Stimulated activated CD8-positive, alpha-beta memory T cell treated with anti-CD3 and anti-CD28 coated beads, Interleukin-4, amount 100 ng/mL, for 48 hours (primary cell): ENCODE results near the gene IGFALS.
A peak's percentile ranks its signal among the peaks of the same experiment; 100 is the strongest.
"Not testable (repeated sequence)": the region's sequence is repeated elsewhere in the genome, so short reads cannot be mapped to it uniquely, and the experiment has no call there.

Experiments
- DNase-seq: peaks from one replicate; pipeline ENCODE4 v3.0.0-alpha.2; 2020

IGFALS gene

DNA sequence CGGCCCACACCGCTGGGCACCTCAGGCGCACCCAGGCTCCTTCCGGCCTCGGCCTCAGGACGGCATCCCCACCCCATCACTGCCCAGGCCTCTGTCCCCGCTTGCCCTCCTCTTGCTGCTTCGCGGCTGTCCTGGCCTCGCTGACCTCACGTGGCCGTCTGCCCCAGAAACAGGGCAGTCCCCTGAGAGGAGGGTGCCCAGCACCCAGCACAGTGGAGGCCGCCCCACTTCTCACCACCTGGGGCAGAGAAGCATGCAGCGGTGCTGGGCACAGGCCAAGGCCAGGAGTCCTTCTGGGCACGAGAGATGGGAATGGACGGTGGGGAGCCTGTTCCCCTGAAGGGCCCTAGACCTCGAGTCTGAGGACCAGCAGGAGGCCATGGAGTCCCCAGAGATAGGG, 24.2 kb upstream of the IGFALS start:
- no peak for DNase-seq

DNA sequence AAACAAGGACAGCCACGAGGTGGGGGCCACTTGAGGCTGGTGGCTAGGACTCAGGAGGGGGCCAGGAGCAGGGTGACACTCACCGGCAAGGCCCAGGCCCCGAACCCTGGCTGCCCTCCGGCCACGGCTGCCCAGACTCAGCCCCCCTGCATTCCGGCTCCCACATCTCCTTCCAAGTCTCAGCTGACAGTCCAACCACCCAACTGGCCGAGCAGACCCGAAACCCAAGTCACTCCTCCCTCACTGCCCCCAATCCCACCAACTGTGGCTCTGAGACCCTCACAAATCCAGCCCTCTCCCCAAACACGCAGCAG, 23.7 kb upstream of the IGFALS start:
- no peak for DNase-seq

DNA sequence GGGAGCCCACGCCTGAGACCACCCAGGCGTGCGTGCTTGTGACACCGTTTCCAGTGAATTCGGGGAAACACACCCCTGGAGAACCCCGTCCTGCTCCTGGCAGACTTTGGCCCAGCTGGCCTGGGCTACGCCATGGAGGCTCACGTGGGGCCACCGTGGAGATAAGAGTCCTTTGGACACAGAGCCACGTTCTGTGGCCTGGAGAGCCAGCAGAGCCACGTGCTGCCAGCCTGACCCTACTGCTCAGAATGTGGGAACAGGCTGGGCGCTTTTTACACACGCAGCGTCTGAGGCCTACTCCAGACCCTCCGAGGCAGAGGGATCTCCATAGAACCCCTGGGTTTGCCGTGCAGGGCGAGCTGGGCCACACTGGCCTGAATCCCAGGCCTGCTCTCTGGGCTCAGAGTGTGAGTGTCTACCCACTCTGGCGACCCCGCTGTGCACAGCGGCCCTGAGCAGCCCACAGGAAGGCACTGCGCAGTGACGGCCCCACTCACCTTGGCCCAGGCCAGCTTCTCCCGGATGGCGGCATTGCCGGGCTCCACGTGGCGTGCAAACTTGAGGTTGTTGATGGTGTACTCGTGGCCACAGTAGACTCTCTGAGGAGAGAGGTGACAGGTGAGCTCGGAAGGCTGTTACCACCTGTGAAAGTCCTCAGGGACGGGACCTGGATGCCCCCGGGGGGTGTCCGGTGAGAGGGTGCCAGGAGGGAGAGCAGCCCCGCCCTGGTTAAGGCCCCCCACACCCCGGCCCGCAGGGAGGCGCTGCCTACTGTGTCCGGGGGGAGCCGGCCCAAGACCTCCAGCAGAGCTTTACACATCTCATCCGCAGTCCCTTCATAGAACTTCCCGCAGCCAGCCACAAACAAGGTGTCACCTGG, 23.1 kb upstream of the IGFALS start:
- DNase-seq, result no peak

DNA sequence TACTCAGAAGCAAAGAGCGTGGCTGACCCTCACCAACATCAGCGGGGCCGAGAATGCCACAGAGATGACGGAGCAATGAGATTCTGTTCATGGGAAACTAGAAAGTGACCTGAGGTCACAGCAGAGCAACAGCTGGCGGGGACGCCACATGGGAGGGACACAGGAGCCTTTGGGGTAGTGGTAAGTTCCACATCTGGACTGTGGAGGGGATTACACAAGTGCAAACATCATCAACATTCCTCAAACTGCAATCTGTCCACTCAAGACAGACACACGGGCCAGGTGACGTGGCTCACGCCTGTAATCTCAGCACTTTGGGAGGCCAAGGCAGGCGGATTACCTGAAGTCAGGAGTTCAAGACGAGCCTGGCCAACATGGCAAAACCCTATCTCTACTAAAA, 22.0 kb upstream of the IGFALS start:
- no peak for DNase-seq

DNA sequence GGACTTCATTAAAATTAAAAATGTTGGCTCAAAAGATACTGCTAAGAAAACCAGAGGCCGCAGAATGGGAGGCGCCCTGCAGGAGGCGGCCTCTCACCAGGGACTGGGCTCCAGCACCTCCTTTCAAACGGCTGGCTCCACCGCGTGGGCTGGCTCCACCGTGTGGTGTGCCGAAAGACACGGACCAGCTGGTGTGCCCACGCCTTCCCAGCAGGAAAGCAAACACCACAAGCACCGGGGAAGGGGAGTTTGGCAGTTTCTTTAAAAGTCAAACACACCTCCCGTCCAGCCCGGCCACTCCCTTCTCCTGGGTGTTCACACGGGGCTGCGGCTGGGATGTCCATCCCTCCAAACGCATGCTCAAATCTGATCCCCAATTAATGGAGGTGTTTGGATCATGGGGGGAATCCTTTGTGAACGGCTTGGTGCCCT, 19.2 kb upstream of the IGFALS start:
- peak; percentile 72 for DNase-seq

DNA sequence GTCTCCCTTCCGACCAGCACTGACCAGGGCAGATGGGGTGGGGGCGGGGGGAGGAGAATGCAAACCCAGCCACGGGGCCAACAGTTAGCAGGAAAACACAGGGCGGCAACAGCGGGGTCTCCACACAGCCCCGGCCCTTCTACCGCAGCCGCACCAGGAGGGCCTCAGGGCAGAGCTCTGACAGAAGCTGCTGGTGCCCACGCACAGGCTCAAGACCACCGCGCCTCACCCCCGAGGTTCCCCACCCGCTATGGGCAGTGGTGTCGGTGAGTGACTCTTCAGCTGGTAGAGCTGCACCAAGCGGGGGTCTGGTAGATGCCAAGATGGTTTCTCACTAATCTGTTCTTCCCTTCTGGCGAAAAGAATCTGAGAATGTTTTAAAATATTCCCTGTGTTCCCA, 17.0 kb upstream of the IGFALS start:
- DNase-seq, result no peak

DNA sequence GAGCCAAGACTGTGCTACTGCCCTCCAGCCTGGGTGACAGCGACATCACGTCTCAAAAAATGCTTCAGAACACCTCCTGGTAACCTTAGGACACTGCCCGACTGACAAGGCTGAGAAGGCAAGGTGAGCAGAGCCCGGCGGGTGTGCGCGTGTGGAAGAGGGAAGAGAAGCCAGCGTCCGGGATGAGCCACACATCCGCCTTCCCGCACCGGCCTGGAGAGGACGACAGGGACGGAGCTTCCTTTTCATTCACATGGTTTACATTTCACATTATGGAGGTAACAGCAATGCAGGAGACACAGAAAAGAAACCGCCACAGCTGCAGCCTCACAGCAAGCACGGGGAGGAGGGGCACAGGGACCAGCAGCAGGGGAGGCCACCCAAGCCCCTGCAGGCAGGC, 16.6 kb upstream of the IGFALS start:
- no peak for DNase-seq

DNA sequence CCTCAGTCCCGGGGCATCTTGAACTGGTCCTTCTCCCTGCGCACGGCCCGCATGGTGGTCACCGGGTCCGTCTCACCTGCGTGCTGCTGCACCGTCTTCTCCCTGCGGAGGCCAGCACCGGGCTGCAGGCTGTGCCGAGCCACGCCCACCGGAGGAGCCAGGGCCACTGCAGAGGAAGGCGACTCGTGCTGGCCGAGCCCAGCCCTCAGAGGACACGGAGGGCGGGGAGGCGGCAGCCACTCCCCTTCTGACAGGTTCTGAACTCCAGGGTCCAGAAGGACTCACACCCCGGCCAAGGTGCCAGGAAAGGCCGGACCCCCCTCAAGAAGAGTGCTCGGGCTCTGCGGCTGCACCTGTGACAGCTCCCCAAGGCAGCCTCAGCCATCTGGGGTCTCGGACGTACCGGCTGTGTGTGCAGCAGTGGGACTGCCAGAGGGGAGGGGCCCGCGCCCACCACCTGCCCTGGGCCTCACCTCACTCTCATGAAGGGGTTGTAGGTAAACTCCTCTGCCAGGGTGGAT, 15.8 kb upstream of the IGFALS start:
- DNase-seq, result no peak

DNA sequence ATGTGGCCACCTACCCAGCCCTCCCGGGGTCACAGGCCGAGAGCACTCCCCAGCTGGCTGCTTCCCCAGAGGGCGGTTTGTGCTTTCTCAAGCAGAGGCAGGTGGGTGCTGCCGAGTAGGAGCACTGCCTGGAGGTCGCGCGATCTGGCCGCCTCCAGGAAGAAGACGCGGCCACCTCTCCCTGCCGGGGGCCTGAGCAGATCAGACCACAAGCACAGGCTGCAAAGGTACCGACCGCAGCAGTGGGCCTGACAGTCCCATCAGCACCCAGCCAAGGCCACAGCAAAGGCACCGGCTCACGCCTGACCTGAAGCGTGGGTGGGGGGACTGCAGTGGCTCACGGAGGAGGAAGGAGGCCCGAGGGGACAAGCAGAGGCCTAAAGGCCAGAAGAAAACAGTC, 15.2 kb upstream of the IGFALS start:
- no peak for DNase-seq

DNA sequence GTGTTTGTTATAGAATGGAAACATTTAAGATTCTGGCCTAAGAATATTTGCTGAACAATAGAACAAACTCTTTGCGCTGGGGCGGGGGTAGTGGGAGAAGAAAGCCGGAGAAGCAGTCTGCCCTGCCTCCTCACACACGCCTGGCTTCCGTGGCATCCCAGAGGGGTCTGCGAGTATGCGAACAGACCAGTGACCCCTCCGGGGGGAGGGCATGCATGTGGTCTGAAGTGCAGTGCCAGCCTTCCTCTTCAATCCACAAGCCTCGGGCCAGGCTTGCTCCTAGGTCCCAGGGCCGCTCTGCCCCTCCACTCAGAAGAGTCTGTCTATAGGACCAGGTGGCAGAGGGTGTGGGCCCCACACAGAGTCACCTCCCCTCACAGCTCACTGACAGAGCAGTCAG, 14.1 kb upstream of the IGFALS start:
- DNase-seq, result no peak

DNA sequence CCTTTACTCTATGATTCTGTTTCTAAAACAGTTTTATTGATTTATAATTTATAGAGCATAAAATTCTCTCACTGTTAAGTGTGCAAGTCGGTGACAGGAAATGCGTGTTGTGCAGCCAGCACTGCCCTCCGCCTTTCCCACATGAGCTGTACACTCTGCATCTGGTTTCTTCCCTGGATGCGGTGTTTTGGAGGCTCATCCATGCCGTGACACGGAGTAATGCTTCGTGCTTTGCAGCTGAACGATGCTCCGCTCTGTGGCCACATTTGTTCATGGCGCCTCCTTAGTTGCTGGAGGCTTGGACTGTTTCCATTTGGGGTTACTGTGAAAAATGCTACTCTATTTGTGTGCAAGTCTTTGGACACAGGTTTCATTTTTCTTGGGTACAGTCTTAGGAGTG, 7.2 kb upstream of the IGFALS start:
- DNase-seq, result no peak

DNA sequence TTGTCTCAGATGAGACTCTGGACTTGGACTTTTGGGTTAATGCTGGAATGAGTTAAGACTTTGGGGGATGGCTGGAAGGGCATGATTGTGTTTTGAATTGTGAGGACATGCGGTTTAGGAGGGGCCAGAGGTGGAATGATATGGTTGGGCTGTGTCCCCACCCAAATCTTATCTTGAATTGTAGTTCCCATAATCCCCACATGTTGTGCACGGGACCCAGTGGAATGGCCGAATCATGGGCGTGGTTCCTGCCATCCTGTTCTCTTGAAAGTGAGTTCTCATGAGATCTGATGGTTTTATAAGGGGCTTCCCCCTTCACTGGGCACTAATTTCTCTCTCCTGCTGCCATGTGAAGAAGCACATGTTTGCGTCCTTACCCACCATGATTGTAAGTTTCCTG, 5.8 kb upstream of the IGFALS start:
- DNase-seq, result not testable (repeated sequence)

DNA sequence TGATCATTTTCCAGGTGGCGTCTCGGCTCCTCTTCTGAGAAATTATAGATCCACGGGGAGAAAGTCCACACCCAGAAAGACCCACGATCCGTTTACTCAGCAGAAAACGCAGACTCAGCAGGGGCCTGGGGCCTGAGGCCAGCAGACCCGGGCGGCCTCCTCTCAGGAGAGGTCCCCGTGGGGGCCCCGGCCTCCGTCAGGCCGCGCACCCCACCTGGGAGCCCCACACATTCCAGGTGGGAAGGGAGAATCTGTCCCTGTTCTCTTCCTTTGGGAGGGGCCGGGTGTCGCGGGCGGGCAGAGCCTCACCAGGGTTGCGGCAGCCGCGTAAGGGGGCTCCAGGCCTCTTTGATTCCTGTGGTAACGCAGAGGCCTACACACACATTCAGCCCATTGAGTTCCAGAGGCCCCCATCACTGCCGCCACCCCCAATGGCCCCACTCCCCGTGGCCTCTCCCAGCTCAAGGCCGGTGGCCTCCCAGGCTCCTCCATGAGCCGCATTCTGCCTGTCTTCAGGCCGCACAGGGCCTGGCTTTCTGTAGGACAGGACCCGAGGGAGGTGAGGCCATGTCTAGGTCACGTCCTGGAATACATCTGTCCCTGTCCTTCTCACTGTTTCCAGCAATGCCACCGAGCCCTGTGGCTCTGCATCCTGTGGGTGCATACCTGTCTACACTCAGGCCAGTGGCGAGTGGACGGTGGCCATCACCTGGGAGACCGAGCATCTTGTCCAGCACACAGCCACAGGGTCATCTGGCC, 1.6 kb upstream of the IGFALS start:
- DNase-seq, result no peak

DNA sequence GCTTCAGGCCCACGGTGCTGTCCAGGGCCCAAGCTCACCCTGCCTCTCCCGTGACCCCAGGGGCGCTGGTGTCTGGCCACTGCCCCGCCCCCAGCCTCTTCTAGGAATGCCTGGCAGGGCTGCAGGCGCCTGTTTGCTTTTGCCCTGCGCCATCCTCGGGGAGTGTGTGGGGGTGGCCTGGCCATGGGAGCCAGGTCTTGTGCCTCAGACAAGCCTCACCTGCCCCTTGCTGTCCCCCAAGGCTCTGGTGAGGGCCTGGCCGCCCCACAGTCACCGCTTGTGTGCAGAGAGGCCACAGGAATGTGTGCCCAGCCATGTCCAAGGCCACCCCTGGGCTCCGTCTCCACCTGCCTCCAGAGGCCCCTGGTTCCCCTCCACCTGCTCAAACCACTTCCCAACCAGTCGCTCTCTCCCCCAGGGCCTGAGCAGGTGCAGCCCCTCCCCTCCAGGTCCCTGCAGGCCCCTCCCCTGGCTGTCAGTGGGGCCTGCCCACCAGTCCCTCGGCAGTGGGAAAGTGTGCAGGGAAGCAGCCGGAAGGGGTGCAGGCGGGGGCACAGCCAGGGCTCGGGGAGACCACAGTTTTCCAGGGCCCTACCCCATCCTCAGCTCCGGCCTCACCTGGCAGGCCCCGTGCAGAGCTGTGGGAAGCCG, 841 bp upstream of the IGFALS start:
- DNase-seq, result no peak

DNA sequence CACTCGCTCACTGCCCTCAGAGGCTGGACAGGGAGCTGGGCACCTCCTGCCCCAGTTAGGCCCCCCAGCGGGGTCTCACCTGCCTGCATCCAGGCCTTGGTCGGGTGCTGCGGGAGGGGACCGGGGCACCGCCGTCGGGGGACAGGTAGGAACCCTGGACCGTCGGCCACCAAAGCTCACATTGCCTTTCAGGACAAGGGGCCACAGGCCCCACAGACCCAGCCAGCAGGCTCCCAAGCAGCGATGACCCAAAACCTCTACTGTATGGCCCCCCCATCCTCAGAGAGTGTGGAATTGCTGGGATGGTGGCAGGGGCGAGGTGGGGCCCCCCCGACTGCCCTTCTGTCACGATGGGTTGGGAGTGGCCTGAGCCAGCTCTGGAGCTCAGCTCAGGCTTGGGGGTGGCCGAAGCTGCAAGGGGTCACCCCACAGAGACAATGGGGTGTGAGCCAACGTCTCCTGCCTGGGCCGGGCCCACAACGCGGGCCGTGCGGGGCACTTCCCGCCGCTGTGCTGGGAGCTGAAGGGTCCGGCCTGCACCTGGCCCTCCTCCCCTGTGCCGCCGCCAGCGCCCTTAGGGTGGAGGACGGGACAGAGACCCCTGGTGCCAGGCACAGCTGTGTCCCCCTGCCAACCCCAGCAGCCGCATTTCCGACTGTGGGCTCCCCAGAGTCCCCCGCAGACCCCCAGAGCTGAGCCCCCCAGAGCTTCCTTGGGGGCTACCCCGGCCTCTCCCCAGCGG, 498 bp downstream of the IGFALS start:
- no peak for DNase-seq

DNA sequence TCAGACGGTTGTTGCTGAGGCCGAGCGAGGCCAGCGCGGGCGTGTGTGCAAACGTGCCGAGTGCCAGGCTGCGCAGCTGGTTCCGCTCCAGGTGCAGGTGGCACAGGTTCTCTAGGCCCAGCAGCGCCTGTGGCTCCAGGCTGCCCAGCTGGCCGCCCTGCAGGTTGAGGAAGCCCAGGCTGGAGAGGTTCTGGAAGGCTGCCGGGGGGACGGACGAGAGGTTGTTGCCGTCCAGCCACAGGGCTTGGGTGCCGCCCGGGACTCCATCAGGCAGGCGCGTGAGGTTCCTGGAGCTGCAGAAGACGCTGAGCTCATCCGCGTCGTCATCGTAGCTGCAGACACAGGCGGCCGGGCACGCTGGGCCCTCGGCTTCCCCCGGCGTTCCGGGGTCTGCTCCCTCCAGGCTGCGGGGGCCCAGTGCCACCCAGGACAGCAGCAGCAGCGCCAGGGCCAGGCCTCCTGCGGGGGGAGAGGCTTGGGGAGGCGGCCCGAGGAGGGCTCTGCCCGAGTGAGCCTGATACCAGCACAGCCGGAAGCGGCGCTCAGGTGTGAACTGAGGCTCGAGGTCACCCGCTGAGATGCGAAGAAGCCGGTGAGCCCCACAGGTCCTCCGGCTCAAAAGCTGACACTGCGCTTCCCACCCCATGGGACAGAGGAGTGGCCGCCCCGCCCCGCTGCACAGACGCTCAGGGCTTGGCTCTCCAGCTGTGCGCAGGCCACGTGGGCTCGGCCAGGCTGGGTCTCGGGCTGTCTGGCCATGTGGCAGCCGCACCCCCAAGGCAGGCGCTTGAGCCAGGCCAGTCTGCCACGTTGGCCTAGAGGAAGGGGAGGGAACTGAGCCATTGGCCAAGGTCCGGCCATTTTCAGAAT, 1.3 kb downstream of the IGFALS start:
- DNase-seq, result no peak

DNA sequence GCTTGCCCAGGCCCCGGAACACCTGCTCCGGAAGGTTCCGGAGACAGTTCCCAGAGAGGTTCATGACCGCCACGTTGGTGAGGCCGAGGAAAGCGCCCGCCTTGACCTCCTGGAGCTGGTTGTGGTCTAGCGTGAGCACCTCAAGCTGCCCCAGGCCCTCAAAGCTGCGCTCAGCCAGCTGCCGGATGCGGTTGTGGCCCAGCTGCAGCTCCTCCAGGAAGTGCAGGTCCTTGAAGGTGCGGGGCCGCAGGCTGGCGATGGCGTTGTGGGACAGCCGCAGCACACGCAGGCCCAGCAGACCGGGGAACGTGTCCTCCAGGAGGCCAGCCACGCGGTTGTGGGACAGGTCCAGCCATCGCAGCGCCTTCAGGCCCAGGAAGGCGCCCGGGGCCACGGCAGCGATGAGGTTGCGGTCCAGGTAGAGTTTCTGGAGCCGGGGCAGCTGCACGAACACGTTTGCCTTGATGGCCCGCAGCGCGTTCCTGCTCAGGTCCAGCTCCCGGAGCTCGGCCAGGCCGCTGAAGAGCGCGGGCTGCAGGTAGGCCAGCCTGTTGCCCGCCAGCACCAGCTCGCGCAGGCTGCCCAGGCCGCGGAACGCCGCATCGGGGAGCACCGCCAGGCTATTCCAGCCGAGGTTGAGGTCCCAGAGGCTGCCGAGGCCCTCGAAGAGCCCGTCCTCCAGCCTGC, 2.1 kb downstream of the IGFALS start:
- no peak for DNase-seq

DNA sequence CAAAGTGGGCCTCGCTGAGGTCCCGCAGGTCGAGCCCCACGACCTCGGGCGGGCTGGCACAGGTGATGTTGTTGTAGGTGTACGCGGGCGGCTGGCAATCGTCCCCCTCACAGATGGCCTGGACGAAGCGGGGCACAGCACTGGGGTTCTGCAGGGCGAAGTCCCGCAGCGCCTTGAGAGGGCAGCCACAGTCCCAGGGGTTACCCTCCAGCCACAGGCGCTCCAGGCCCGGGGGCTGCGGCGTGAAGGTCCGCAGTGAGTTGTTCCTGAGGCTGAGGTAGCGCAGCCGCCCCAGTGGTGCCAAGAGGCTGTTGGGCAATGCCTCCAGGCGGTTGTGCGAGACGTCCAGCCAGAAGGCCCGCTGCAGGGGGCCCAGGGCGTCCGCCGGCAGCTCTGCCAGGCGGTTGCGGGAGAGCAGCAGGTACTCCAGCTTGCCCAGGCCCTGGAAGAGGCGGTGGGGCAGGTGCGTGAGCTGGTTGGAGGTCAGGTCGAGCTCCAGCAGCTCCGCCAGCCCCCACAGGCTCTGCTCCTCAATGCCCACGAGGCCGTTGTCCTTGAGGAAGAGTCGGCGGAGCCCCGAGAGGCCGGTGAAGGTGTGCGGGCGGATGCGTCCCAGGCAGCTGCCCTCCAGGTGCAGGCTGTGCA, 2.8 kb downstream of the IGFALS start:
- DNase-seq, result no peak

DNA sequence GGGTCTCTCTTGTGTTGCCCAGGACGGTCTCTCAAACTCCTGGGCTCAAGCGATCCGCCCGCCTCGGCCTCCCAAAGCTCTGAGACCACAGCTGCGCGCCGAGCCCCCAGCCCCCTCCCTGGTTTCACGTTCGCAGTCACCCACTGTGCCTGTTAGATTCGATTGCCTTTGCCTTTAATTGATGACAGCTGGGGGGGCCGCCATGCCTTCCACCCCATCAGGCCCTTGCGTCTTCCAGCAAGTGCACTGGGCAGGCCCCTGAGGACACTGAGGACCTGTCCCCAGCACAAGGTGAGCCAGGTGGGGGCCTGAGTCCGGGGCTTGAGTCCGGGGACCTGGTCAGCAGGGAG, 3.3 kb downstream of the IGFALS start:
- no peak for DNase-seq

DNA sequence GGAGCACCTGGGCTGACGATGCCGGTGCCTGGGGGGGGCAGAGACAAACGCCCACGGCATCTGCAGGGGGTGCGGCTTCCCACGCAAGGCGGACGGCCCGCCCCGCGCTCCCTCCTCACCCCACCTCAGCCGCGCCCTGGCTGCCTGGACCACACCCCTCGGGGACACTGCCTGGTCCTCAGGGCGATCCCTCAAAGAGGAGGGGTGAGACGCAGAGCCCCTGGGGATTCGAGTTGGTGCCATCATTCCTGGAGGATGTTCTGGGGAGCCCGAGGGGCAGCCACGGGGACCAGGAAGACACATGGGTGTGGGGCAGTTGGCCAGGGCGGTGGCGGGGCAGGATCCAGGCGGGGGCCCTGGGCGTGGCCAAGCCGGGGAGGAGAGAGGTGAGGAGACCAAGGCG, 3.9 kb downstream of the IGFALS start:
- DNase-seq, result no peak

DNA sequence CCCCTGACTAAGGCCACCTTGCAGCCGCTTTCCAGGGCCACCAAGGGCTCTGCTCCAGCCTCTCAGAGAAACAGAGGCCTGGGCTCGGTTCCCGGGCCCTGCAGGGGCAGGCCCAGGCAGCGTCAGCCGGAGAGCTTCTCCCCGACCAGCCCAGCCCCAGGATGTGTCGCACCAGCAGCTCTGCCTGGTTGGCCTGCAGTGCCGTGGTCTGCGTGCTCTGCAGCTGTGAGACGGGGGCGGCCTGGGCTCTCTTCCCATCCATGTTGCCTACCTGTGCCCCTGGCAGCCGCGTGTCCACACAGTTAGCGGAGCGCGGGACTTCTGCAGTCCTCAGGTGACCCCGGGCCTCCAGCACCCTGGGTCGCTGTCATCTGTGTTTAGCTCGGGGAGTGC, 4.8 kb downstream of the IGFALS start:
- DNase-seq, result no peak
